ENCODE data around the gene SOX1. TPM values are rescaled to one million over a fixed set of nuclear protein-coding genes. Genes with fewer than 3 reads are reported as not detected.

SOX1 gene
- total RNA-seq, 6 experiments from 2014 or later, result not detected

- Mint-ChIP-seq H3K27me3 (ENCODE audit: insufficient read depth) (peaks cover 2% of the 10 kb centered on the region; the same call in 1 of the 2 replicates), H3K27ac (no peak overlapping the region), H3K4me1 (ENCODE audit: low read depth) (no peaks in the 10 kb centered on the region), H3K9me3 (peaks cover 11% of the 10 kb centered on the region), H3K36me3 (ENCODE audit: low read depth) (no peaks in the 10 kb centered on the region), H3K4me3 (no peak overlapping the region)
- TF ChIP-seq CTCF (IDR thresholded peaks at IDR 0.05), result no peak
- no peak for DNase-seq
Observed at GRCh38 chr13:112104881-112105234, 37.9 kb downstream of the SOX1 start.

- no peaks in the 10 kb centered on the region for H3K4me1 Mint-ChIP-seq (ENCODE audit: low read depth)
- TF ChIP-seq CTCF (IDR thresholded peaks at IDR 0.05), result no peak
- H3K27me3 Mint-ChIP-seq (ENCODE audit: insufficient read depth), result peaks cover 2% of the 10 kb centered on the region; the same call in 1 of the 2 replicates
- H3K27ac Mint-ChIP-seq, result no peak overlapping the region
- peaks cover 11% of the 10 kb centered on the region for H3K9me3 Mint-ChIP-seq
- no peaks in the 10 kb centered on the region for H3K36me3 Mint-ChIP-seq (ENCODE audit: low read depth)
- no peak overlapping the region for H3K4me3 Mint-ChIP-seq
- DNase-seq, result no peak
Observed at GRCh38 chr13:112105244-112105681, 38.3 kb downstream of the SOX1 start.

- H3K9me3 Mint-ChIP-seq, result peaks cover 11% of the 10 kb centered on the region
- DNase-seq, result no peak
- H3K36me3 Mint-ChIP-seq (ENCODE audit: low read depth), result no peaks in the 10 kb centered on the region
- no peaks in the 10 kb centered on the region for H3K4me1 Mint-ChIP-seq (ENCODE audit: low read depth)
- H3K27me3 Mint-ChIP-seq (ENCODE audit: insufficient read depth), result peaks cover 2% of the 10 kb centered on the region; the same call in 1 of the 2 replicates
- no peak for TF ChIP-seq CTCF (IDR thresholded peaks at IDR 0.05)
- H3K4me3 Mint-ChIP-seq, result no peak overlapping the region
- H3K27ac Mint-ChIP-seq, result no peak overlapping the region
Observed at GRCh38 chr13:112105892-112106291, 38.9 kb downstream of the SOX1 start.

- H3K36me3 Mint-ChIP-seq (ENCODE audit: low read depth), result no peaks in the 10 kb centered on the region
- H3K27me3 Mint-ChIP-seq (ENCODE audit: insufficient read depth), result peaks cover 2% of the 10 kb centered on the region; the same call in 1 of the 2 replicates
Observed at GRCh38 chr13:112106478-112107141, 39.7 kb downstream of the SOX1 start.

GRCh38 chr13:112107289-112107688 is 40.3 kb downstream of the SOX1 start:
- no peak for TF ChIP-seq CTCF (IDR thresholded peaks at IDR 0.05)
- Mint-ChIP-seq H3K27me3 (ENCODE audit: insufficient read depth) (peaks cover 2% of the 10 kb centered on the region; the same call in 1 of the 2 replicates), H3K9me3 (peaks cover 11% of the 10 kb centered on the region), H3K4me3 (no peak overlapping the region), H3K27ac (no peak overlapping the region), H3K36me3 (ENCODE audit: low read depth) (no peaks in the 10 kb centered on the region), H3K4me1 (ENCODE audit: low read depth) (no peaks in the 10 kb centered on the region)
- no peak for DNase-seq

More at GRCh38 chr13:112106478-112107141, 39.7 kb downstream of the SOX1 start:
- TF ChIP-seq CTCF (IDR thresholded peaks at IDR 0.05), result no peak
- H3K4me3 Mint-ChIP-seq, result no peak overlapping the region
- H3K27ac Mint-ChIP-seq, result no peak overlapping the region
- no peaks in the 10 kb centered on the region for H3K4me1 Mint-ChIP-seq (ENCODE audit: low read depth)
- peaks cover 11% of the 10 kb centered on the region for H3K9me3 Mint-ChIP-seq
- no peak for DNase-seq

Measured in HFFc6 (cell line).